Cardiac fibroblast (primary cell): ENCODE measurements around the gene CDC16.

ENCODE experiments used
- DNase-seq, 2 donors: peaks; one replicate each; pipeline versions ENCODE4 v3.0.0 to v3.0.0-alpha.2; 2010; ENCODE audit warnings: low read depth in 2 of 2
- H3K4me3 ChIP-seq, 2 donors: replicated peaks in 1 of 2; 1 replicate in 1 of 2; 2 replicates in 1 of 2; pipeline ENCODE4 v1.5.1; 2011; ENCODE audit warnings: low read depth in 2 of 2, low read length in 2 of 2, mild to moderate bottlenecking in 2 of 2, moderate library complexity in 1 of 2
- TF ChIP-seq, protein P1 (sequence below): IDR thresholded peaks from one replicate; pipeline ENCODE4 v1.5.1; 2011; ENCODE audit warnings: low read depth, mild to moderate bottlenecking, low read length, inconsistent platforms

CDC16 gene

DNA sequence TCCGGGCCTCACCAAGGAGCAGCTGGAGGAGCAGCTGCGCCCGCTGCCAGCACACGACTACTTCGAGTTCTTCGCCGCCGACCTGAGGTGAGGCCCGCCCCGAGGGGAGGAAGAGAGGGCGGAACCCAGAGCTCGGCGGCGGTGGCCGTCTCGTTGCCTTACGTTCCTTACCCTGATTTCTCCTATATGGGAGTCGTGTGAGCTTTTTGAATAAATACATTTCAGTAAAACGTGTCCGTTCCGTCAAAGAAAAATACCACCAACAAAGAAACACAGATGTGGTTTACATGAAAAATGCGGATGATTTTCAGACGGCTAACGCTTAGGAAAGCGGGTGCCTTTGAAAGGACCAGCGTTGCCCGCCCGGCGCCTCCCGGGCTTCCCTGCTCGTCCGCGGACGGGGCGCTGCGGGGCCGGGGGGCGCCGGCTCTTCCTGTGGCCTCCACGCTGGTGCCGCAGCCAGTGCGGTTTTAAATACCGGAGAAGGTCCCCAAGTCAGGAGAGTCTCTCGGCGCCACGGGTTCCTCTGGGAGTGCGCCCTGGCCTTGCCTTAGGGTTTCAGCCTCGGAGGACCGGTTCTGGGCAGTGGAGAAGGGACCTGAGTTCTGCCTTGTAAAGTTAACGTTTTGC lies 47.5 kb downstream of the CDC16 start:
- TF ChIP-seq, protein P1, sequence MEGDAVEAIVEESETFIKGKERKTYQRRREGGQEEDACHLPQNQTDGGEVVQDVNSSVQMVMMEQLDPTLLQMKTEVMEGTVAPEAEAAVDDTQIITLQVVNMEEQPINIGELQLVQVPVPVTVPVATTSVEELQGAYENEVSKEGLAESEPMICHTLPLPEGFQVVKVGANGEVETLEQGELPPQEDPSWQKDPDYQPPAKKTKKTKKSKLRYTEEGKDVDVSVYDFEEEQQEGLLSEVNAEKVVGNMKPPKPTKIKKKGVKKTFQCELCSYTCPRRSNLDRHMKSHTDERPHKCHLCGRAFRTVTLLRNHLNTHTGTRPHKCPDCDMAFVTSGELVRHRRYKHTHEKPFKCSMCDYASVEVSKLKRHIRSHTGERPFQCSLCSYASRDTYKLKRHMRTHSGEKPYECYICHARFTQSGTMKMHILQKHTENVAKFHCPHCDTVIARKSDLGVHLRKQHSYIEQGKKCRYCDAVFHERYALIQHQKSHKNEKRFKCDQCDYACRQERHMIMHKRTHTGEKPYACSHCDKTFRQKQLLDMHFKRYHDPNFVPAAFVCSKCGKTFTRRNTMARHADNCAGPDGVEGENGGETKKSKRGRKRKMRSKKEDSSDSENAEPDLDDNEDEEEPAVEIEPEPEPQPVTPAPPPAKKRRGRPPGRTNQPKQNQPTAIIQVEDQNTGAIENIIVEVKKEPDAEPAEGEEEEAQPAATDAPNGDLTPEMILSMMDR: no peak
- peak; percentile 79 for DNase-seq
- H3K4me3 ChIP-seq: peak overlapping the region; percentile 60 to 74

- TF ChIP-seq, protein P1: no peak
Observed at GRCh38 chr13:114283576-114283975, 48.9 kb downstream of the CDC16 start.

GRCh38 chr13:114284680-114285079 lies 50.0 kb downstream of the CDC16 start:
- DNase-seq: no peak
- TF ChIP-seq, protein P1: no peak
- no peak overlapping the region for H3K4me3 ChIP-seq

More at GRCh38 chr13:114283576-114283975, 48.9 kb downstream of the CDC16 start:
- DNase-seq: no peak
- H3K4me3 ChIP-seq: no peak overlapping the region

- H3K4me3 ChIP-seq: no peak overlapping the region
- TF ChIP-seq, protein P1: no peak
- DNase-seq: peak in 1 of 2 donors; percentile 17
Observed at GRCh38 chr13:114285166-114285808, 50.6 kb downstream of the CDC16 start.

DNA sequence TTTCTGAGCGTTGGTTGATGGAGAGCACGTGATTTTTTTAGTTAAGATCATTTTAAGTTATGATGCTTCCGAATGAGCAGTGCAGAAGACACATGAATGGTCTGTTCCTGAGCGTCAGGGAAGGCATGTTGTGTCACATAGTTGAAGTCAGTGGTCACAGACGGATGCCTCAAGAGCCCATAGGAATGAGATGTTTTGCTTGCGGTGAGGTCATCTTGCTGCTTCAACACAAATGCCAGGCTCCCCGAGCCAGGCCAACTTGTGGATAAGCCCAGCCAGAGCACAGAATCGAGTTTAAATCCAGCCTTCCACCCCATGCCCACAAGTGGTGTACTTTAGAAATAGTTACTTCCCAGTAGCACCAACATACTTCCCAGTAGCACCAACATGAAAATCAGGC lies 52.1 kb downstream of the CDC16 start:
- TF ChIP-seq, protein P1: no peak
- H3K4me3 ChIP-seq: no peak overlapping the region
- DNase-seq: peak in 1 of 2 donors; percentile 22

DNA sequence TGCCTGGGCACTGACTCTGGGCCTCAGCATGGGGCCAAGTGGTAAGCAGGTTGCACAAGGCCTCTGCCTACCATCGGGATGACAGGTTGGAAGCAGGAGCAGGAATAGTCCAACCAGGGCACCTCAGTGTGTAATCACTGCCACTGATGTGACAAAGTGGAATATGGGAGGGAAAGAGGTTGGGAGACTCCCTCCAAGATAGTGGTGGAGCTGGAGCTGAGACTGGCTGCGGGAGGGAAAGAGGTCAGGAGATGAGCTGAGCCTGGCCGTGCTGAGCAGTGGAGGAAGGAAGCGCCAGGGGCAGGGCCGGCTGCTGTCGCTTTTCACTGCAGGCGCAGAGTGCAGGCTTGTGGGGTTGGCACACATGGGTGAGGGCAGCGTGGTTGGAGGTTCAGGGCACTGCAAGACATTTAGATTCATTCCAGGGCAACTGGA lies 53.5 kb downstream of the CDC16 start:
- DNase-seq: no peak
- no peak overlapping the region for H3K4me3 ChIP-seq
- TF ChIP-seq, protein P1: no peak
